ENCODE data around the gene HIGD1C. TPM values are rescaled to one million over a fixed set of nuclear protein-coding genes. Genes with fewer than 3 reads are reported as not detected.
"Not testable (repeated sequence)": the region's sequence is repeated elsewhere in the genome, so short reads cannot be mapped to it uniquely, and the experiment has no call there.

Gene HIGD1C
- not detected in 2 replicates for total RNA-seq
- not detected in 2 replicates for polyA plus RNA-seq

GRCh38 chr12:50952510-50952909, at the start of gene HIGD1C:
TSS of gene HIGD1C (plus strand) at chr12:50952544. CDS start at chr12:50953999, 1,455 bp downstream.
- no peak within 1 kb of the TSS for H3K4me3 ChIP-seq
- H3K27ac ChIP-seq: no peak within 1 kb of the TSS
- no peaks in the 10 kb centered on the region for H3K27me3 ChIP-seq
- no peaks in the 10 kb centered on the region for H3K36me3 ChIP-seq
- no peak for DNase-seq (ENCODE audit: low read depth in 1 of 2, low spot score in 1 of 2)
- H3K4me1 ChIP-seq (ENCODE audit: low read depth): no peaks in the 10 kb centered on the region
- TF ChIP-seq CTCF (IDR thresholded peaks at IDR 0.05; ENCODE audit: low read depth, low read length): no peak
- H3K9me3 ChIP-seq (ENCODE audit: low read depth): no peaks in the 10 kb centered on the region

GRCh38 chr12:50908479-50908878, 43.9 kb upstream of the HIGD1C start:
- H3K9me3 ChIP-seq (ENCODE audit: low read depth); H3K27ac ChIP-seq; H3K4me1 ChIP-seq (ENCODE audit: low read depth); H3K36me3 ChIP-seq; H3K4me3 ChIP-seq; DNase-seq (ENCODE audit: low read depth in 1 of 2, low spot score in 1 of 2); H3K27me3 ChIP-seq: not testable (repeated sequence)

GRCh38 chr12:50912361-50912760, 40.0 kb upstream of the HIGD1C start:
- H3K27me3 ChIP-seq; H3K4me1 ChIP-seq (ENCODE audit: low read depth); H3K9me3 ChIP-seq (ENCODE audit: low read depth); H3K36me3 ChIP-seq; DNase-seq (ENCODE audit: low read depth in 1 of 2, low spot score in 1 of 2); H3K27ac ChIP-seq; H3K4me3 ChIP-seq: not testable (repeated sequence)

- no peak for DNase-seq (ENCODE audit: low read depth in 1 of 2, low spot score in 1 of 2)
- H3K27ac ChIP-seq: no peak overlapping the region
- TF ChIP-seq CTCF (IDR thresholded peaks at IDR 0.05; ENCODE audit: low read depth, low read length): no peak
- no peaks in the 10 kb centered on the region for H3K27me3 ChIP-seq
- H3K36me3 ChIP-seq: no peaks in the 10 kb centered on the region
- no peaks in the 10 kb centered on the region for H3K4me1 ChIP-seq (ENCODE audit: low read depth)
- no peaks in the 10 kb centered on the region for H3K9me3 ChIP-seq (ENCODE audit: low read depth)
- H3K4me3 ChIP-seq: no peak overlapping the region
Measured at GRCh38 chr12:50913224-50913623, 39.1 kb upstream of the HIGD1C start.

- H3K9me3 ChIP-seq (ENCODE audit: low read depth): no peaks in the 10 kb centered on the region
- DNase-seq (ENCODE audit: low read depth in 1 of 2, low spot score in 1 of 2): no peak
- H3K4me3 ChIP-seq: no peak overlapping the region
- no peak for TF ChIP-seq CTCF (IDR thresholded peaks at IDR 0.05; ENCODE audit: low read depth, low read length)
- no peaks in the 10 kb centered on the region for H3K27me3 ChIP-seq
- no peaks in the 10 kb centered on the region for H3K36me3 ChIP-seq
- no peak overlapping the region for H3K27ac ChIP-seq
- no peaks in the 10 kb centered on the region for H3K4me1 ChIP-seq (ENCODE audit: low read depth)
Measured at GRCh38 chr12:50914872-50915484, 37.4 kb upstream of the HIGD1C start.

- no peak for TF ChIP-seq CTCF (IDR thresholded peaks at IDR 0.05; ENCODE audit: low read depth, low read length)
- H3K4me3 ChIP-seq: no peak overlapping the region
- H3K4me1 ChIP-seq (ENCODE audit: low read depth): no peaks in the 10 kb centered on the region
- H3K36me3 ChIP-seq: no peaks in the 10 kb centered on the region
- DNase-seq (ENCODE audit: low read depth in 1 of 2, low spot score in 1 of 2): no peak
- no peak overlapping the region for H3K27ac ChIP-seq
- H3K9me3 ChIP-seq (ENCODE audit: low read depth): no peaks in the 10 kb centered on the region
- no peaks in the 10 kb centered on the region for H3K27me3 ChIP-seq
Measured at GRCh38 chr12:50916292-50916691, 36.1 kb upstream of the HIGD1C start.

Data from cardiac muscle cell (in vitro differentiated cells and primary cell).